HL-60 (cell line): ENCODE data around the gene RB1.

Experiments used
- GABPA ChIP-seq: IDR thresholded peaks from 2 replicates; pipeline ENCODE4 v1.6.1; 2012; ENCODE audit warnings: low read depth
- POLR2AphosphoS5 ChIP-seq: IDR thresholded peaks from 2 replicates; pipeline ENCODE4 v1.6.1; 2012; ENCODE audit warnings: low read depth
- TF ChIP-seq, protein P1 (sequence below): IDR thresholded peaks from one replicate; pipeline ENCODE4 v1.5.1; 2011; ENCODE audit warnings: low read length, control low read depth, inconsistent platforms; ENCODE audit not compliant: insufficient read depth
- TF ChIP-seq, protein P2 (sequence below): IDR thresholded peaks from 2 replicates; pipeline ENCODE4 v1.6.1; 2012; ENCODE audit warnings: low read depth; ENCODE audit not compliant: insufficient replicate concordance

DNA sequence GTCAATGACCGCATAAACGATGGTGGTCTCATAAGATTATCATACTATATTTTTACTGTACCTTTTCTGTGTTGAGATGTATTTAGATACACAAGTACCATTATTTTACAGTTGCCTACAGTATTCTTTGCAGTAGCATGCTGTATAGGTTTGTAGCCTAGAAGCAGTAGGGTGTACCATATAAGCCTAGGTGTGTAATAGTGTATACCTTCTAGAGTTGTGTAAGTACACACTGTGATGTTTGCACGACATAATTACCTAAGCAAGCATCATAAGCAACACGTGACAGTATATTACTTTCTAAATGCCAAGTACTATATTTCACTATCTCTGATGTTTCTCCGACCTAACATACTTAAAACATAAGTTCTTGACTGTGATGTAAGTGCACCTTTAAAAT is 106.6 kb downstream of the RB1 start:
- TF ChIP-seq, protein P1, sequence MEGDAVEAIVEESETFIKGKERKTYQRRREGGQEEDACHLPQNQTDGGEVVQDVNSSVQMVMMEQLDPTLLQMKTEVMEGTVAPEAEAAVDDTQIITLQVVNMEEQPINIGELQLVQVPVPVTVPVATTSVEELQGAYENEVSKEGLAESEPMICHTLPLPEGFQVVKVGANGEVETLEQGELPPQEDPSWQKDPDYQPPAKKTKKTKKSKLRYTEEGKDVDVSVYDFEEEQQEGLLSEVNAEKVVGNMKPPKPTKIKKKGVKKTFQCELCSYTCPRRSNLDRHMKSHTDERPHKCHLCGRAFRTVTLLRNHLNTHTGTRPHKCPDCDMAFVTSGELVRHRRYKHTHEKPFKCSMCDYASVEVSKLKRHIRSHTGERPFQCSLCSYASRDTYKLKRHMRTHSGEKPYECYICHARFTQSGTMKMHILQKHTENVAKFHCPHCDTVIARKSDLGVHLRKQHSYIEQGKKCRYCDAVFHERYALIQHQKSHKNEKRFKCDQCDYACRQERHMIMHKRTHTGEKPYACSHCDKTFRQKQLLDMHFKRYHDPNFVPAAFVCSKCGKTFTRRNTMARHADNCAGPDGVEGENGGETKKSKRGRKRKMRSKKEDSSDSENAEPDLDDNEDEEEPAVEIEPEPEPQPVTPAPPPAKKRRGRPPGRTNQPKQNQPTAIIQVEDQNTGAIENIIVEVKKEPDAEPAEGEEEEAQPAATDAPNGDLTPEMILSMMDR = no peak
- TF ChIP-seq, protein P2, sequence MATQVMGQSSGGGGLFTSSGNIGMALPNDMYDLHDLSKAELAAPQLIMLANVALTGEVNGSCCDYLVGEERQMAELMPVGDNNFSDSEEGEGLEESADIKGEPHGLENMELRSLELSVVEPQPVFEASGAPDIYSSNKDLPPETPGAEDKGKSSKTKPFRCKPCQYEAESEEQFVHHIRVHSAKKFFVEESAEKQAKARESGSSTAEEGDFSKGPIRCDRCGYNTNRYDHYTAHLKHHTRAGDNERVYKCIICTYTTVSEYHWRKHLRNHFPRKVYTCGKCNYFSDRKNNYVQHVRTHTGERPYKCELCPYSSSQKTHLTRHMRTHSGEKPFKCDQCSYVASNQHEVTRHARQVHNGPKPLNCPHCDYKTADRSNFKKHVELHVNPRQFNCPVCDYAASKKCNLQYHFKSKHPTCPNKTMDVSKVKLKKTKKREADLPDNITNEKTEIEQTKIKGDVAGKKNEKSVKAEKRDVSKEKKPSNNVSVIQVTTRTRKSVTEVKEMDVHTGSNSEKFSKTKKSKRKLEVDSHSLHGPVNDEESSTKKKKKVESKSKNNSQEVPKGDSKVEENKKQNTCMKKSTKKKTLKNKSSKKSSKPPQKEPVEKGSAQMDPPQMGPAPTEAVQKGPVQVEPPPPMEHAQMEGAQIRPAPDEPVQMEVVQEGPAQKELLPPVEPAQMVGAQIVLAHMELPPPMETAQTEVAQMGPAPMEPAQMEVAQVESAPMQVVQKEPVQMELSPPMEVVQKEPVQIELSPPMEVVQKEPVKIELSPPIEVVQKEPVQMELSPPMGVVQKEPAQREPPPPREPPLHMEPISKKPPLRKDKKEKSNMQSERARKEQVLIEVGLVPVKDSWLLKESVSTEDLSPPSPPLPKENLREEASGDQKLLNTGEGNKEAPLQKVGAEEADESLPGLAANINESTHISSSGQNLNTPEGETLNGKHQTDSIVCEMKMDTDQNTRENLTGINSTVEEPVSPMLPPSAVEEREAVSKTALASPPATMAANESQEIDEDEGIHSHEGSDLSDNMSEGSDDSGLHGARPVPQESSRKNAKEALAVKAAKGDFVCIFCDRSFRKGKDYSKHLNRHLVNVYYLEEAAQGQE = no peak
- TF ChIP-seq POLR2AphosphoS5 (no peak), GABPA (no peak)
